ENCODE data around the gene PLPPR4. TPM values are rescaled to one million over a fixed set of nuclear protein-coding genes. Genes with fewer than 3 reads are reported as not detected.

PLPPR4 gene
- polyA plus RNA-seq, 1 donor (not counting 4 experiments of a cell fraction or from before 2014, with no cell fraction given), result not detected

GRCh38 chr1:99232172-99232571, 32.1 kb upstream of the PLPPR4 start:
- Histone ChIP-seq H3K36me3 (ENCODE audit: control insufficient read depth in 2 of 2, extremely low read depth in 1 of 2, insufficient read depth in 2 of 2, low read length in 2 of 2) (no peaks in the 10 kb centered on the region), H3K4me3 (ENCODE audit: control insufficient read depth in 2 of 3, extremely low read depth in 1 of 3, insufficient read depth in 2 of 3, low read depth in 1 of 3, low read length in 3 of 3) (no peak overlapping the region), H4K20me1 (ENCODE audit: control insufficient read depth, extremely low read depth, insufficient read depth, low read length) (no peaks in the 10 kb centered on the region), H3K27me3 (ENCODE audit: control insufficient read depth, extremely low read depth, insufficient read depth, low read length) (peaks cover 6% of the 10 kb centered on the region), H3K9me3 (ENCODE audit: control insufficient read depth, low read depth, low read length) (no peaks in the 10 kb centered on the region), H3K79me2 (ENCODE audit: control insufficient read depth, insufficient read depth, low read length) (no peaks in the 10 kb centered on the region), H3K9me1 (ENCODE audit: control insufficient read depth, extremely low read depth, insufficient read depth, low read length) (no peaks in the 10 kb centered on the region), H3K27ac (ENCODE audit: control insufficient read depth, insufficient read depth, low read length) (no peak overlapping the region), H3K9ac (ENCODE audit: control insufficient read depth, extremely low read depth, insufficient read depth, low read length) (no peak overlapping the region), H3K4me1 (ENCODE audit: control insufficient read depth, extremely low read depth, insufficient read depth, low read length) (no peaks in the 10 kb centered on the region), H3K4me2 (ENCODE audit: control insufficient read depth, extremely low read depth, insufficient read depth, low read depth, low read length) (no peak overlapping the region), H2AFZ (ENCODE audit: control insufficient read depth, low read length) (no peak overlapping the region)
- no peak for DNase-seq (ENCODE audit: low read depth, low spot score)
- dilution Hi-C loops (cut with MboI; ENCODE audit: extremely low pct_ligation_motif_present, low sequenced_read_pairs), result no loop called here
- no peak for FAIRE-seq
- TF ChIP-seq, protein P1, sequence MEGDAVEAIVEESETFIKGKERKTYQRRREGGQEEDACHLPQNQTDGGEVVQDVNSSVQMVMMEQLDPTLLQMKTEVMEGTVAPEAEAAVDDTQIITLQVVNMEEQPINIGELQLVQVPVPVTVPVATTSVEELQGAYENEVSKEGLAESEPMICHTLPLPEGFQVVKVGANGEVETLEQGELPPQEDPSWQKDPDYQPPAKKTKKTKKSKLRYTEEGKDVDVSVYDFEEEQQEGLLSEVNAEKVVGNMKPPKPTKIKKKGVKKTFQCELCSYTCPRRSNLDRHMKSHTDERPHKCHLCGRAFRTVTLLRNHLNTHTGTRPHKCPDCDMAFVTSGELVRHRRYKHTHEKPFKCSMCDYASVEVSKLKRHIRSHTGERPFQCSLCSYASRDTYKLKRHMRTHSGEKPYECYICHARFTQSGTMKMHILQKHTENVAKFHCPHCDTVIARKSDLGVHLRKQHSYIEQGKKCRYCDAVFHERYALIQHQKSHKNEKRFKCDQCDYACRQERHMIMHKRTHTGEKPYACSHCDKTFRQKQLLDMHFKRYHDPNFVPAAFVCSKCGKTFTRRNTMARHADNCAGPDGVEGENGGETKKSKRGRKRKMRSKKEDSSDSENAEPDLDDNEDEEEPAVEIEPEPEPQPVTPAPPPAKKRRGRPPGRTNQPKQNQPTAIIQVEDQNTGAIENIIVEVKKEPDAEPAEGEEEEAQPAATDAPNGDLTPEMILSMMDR (optimal IDR thresholded peaks at IDR 0.05 in 1 of 3, IDR thresholded peaks at IDR 0.05 in 1 of 3, conservative IDR thresholded peaks at IDR 0.05 in 1 of 3; ENCODE audit: extremely low read depth in 1 of 3, insufficient read depth in 2 of 3, low read length in 3 of 3), result no peak
- TF ChIP-seq EZH2 (IDR thresholded peaks at IDR 0.05; ENCODE audit: low read length), result no peak

DNA sequence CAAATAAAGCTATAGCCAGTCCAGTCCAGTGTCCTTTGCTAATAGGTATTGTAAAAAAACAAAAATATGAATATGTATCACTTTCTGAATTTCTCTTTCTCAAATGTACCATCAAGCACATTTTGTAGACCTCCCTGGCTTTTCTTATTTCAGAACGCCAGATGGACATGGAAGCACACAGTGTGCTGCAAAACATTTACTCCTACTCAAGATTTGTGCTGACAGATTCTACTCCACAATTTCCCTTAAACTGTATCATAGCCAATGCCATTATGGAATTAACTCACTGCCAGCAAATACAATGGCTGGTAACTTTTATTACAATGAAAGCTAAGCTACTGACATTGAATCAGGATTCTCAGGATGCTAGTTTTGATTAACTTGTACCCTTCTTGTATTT, 30.8 kb upstream of the PLPPR4 start:
- DNase-seq (ENCODE audit: low read depth, low spot score) (no peak), FAIRE-seq (no peak)
- Histone ChIP-seq H3K4me1 (ENCODE audit: control insufficient read depth, extremely low read depth, insufficient read depth, low read length) (no peaks in the 10 kb centered on the region), H3K79me2 (ENCODE audit: control insufficient read depth, insufficient read depth, low read length) (no peaks in the 10 kb centered on the region), H2AFZ (ENCODE audit: control insufficient read depth, low read length) (no peak overlapping the region), H3K27ac (ENCODE audit: control insufficient read depth, insufficient read depth, low read length) (no peak overlapping the region), H3K36me3 (ENCODE audit: control insufficient read depth in 2 of 2, extremely low read depth in 1 of 2, insufficient read depth in 2 of 2, low read length in 2 of 2) (no peaks in the 10 kb centered on the region), H3K4me3 (ENCODE audit: control insufficient read depth in 2 of 3, extremely low read depth in 1 of 3, insufficient read depth in 2 of 3, low read depth in 1 of 3, low read length in 3 of 3) (no peak overlapping the region), H3K4me2 (ENCODE audit: control insufficient read depth, extremely low read depth, insufficient read depth, low read depth, low read length) (no peak overlapping the region), H4K20me1 (ENCODE audit: control insufficient read depth, extremely low read depth, insufficient read depth, low read length) (no peaks in the 10 kb centered on the region), H3K9ac (ENCODE audit: control insufficient read depth, extremely low read depth, insufficient read depth, low read length) (no peak overlapping the region), H3K9me1 (ENCODE audit: control insufficient read depth, extremely low read depth, insufficient read depth, low read length) (no peaks in the 10 kb centered on the region), H3K27me3 (ENCODE audit: control insufficient read depth, extremely low read depth, insufficient read depth, low read length) (no peaks in the 10 kb centered on the region), H3K9me3 (ENCODE audit: control insufficient read depth, low read depth, low read length) (no peaks in the 10 kb centered on the region)
- dilution Hi-C loops (cut with MboI; ENCODE audit: extremely low pct_ligation_motif_present, low sequenced_read_pairs), result no loop called here
- TF ChIP-seq, protein P1 (optimal IDR thresholded peaks at IDR 0.05 in 1 of 3, IDR thresholded peaks at IDR 0.05 in 1 of 3, conservative IDR thresholded peaks at IDR 0.05 in 1 of 3; ENCODE audit: extremely low read depth in 1 of 3, insufficient read depth in 2 of 3, low read length in 3 of 3), result no peak
- TF ChIP-seq EZH2 (IDR thresholded peaks at IDR 0.05; ENCODE audit: low read length), result no peak

Data from keratinocyte (primary cell).